K562 (cell line): ENCODE measurements around the gene NR1H2. TPM values are rescaled to one million over a fixed set of nuclear protein-coding genes. Genes with fewer than 3 reads are reported as not detected.

Source experiments
- DMBX1 ChIP-seq: fragments of 250-450 bp; sonication (Bioruptor Pico); IDR thresholded peaks from 2 replicates; pipeline ENCODE4 v1.8.0; 2022; ENCODE audit warnings: inconsistent platforms, mild to moderate bottlenecking, moderate library complexity, borderline replicate concordance
- FOSL1 ChIP-seq: fragments of 200-800 bp; sonication (Bioruptor generic); conservative IDR thresholded peaks from 2 replicates; pipeline ENCODE4 v1.6.1; 2016; ENCODE audit warnings: missing genetic modification characterization, missing compliant biosample characterization
- FOXJ2 ChIP-seq: fragments of 200-800 bp; sonication (Bioruptor generic); IDR thresholded peaks from 2 replicates; pipeline ENCODE4 v1.6.1; 2016; ENCODE audit warnings: missing genetic modification characterization, missing compliant biosample characterization
- NFIC ChIP-seq: fragments of 450-650 bp; IDR thresholded peaks from 2 replicates; pipeline ENCODE4 v1.6.1; 2017; ENCODE audit warnings: mild to moderate bottlenecking, inconsistent platforms
- PML ChIP-seq: IDR thresholded peaks from 2 replicates; pipeline ENCODE4 v1.6.1; 2012; ENCODE audit warnings: low read length, inconsistent platforms
- RBBP5 ChIP-seq: fragments of 200-600 bp; sonication (generic); IDR thresholded peaks from 2 replicates; pipeline ENCODE4 v1.6.1; 2012; ENCODE audit warnings: borderline replicate concordance, mild to moderate bottlenecking, low read length, control low read depth, inconsistent platforms; ENCODE audit not compliant: insufficient read depth, poor library complexity, severe bottlenecking
- RFX1 ChIP-seq: fragments of 450-650 bp; IDR thresholded peaks from 2 replicates; pipeline ENCODE4 v1.6.1; 2016; ENCODE audit warnings: mild to moderate bottlenecking, moderate library complexity
- SMARCE1 ChIP-seq: fragments of 450-650 bp; IDR thresholded peaks from 2 replicates; pipeline ENCODE4 v1.7.1; 2016; ENCODE audit warnings: mild to moderate bottlenecking
- SRSF3 ChIP-seq: fragments of 200-400 bp; formaldehyde crosslinking; IDR thresholded peaks from 2 replicates; pipeline ENCODE4 v1.6.1; 2016; ENCODE audit warnings: mild to moderate bottlenecking, low read length, moderate library complexity; ENCODE audit not compliant: insufficient read depth
- ZNF165 ChIP-seq: fragments of 250-450 bp; sonication (Bioruptor Pico); IDR thresholded peaks from 2 replicates; pipeline ENCODE4 v1.4.0; 2020; ENCODE audit warnings: borderline replicate concordance
- ZNF217 ChIP-seq: sonication (generic); formaldehyde crosslinking; IDR thresholded peaks from 2 replicates; pipeline ENCODE4 v1.8.0; 2022; ENCODE audit warnings: mild to moderate bottlenecking, missing genetic modification reagents
- polyA plus RNA-seq, 8 experiments: library from polyadenylated mRNA; depleted of rRNA in 4 of 8; stranded (reverse) in 5 of 8; unstranded in 3 of 8; fragments of >200 nt; fragmentation: Nextera tagmentation in 2 of 8; fragmentation: Illumina TruSeq in 1 of 8; extraction: Ambion mirVana in 2 of 8; extraction: Trizol in 1 of 8; gene quantifications; 2 replicates each; pipeline versions ENCODE4 v1.2.1 to v1.2.3, GENCODE V29; 2011 to 2014; ENCODE audit warnings: inconsistent platforms in 1 of 8, missing spikeins in 1 of 8
- total RNA-seq, 7 experiments: library from RNA; depleted of rRNA in 6 of 7; stranded (reverse); fragments of >200 nt in 6 of 7; fragmentation: Illumina TruSeq in 2 of 7; extraction: Trizol in 2 of 7; gene quantifications; 2 replicates each; pipeline versions ENCODE4 v1.2.1 to v1.2.3, GENCODE V29; 2011 to 2021; ENCODE audit warnings: low replicate concordance in 1 of 7
- TF ChIP-seq, protein P1 (sequence below), 2 experiments: fragments of 450-650 bp; IDR thresholded peaks; 2 replicates each; pipeline ENCODE4 v1.6.1; 2016; ENCODE audit warnings: mild to moderate bottlenecking in 2 of 2, borderline replicate concordance in 1 of 2, low read depth in 1 of 2, moderate library complexity in 1 of 2
- TF ChIP-seq, protein P2 (sequence below): fragments of 150-350 bp; IDR thresholded peaks from 2 replicates; pipeline ENCODE4 v1.6.1; 2014; ENCODE audit warnings: low read depth, mild to moderate bottlenecking, low read length, borderline replicate concordance
- TF ChIP-seq, protein P3 (sequence below): sonication (generic); formaldehyde crosslinking; IDR thresholded peaks from 2 replicates; pipeline ENCODE4 v1.8.0; 2022; ENCODE audit warnings: mild to moderate bottlenecking, missing genetic modification reagents

The NR1H2 gene
- total and polyA plus RNA-seq, 9 of the 15 experiments (the other 6 are each of a cell fraction or from before 2014, with no cell fraction given): 0.11 to 73.8 (median 24.0) TPM

DNA sequence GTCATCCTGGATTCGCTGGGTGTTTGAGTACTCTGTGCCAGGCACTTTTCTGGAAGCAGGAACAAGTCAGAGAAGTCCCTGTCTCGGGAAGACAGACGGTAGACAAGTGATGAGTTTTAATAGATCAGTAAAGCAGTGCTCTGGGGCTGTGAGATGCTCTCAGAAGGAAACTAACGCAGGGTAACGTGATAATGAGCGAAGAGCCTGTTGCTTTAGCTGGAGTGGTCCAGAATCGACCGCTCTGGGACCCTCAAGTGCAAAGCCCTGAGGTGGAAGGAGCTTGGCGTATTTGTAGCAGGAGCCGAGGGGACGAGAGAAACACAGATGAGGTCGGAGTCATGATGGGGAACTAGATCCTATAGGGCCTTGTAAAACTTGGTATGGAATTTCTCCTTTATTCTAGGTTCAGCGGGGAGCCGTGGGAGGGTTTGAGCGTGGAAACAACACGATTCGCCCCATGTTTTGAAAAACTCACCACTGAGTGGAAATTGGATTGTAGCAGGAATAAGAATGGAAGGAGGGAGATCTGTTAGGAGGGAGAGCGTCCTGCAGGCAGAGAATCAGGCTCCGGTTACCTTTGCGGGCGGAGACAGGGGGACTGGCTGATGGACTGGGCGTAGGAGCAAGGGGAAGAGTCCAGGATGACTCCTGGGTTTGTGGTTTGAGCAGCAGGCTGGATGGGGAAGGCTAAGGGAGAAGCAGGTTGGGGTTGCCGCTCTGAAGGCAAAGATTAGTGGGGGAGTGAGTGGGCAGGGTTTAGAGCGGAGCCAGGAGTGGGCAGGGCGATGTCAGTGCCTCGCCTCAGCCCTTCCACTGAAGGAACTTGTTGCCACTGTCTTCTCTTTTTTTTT is 8.7 kb downstream of the NR1H2 start (continued):
- TF ChIP-seq, protein P1, sequence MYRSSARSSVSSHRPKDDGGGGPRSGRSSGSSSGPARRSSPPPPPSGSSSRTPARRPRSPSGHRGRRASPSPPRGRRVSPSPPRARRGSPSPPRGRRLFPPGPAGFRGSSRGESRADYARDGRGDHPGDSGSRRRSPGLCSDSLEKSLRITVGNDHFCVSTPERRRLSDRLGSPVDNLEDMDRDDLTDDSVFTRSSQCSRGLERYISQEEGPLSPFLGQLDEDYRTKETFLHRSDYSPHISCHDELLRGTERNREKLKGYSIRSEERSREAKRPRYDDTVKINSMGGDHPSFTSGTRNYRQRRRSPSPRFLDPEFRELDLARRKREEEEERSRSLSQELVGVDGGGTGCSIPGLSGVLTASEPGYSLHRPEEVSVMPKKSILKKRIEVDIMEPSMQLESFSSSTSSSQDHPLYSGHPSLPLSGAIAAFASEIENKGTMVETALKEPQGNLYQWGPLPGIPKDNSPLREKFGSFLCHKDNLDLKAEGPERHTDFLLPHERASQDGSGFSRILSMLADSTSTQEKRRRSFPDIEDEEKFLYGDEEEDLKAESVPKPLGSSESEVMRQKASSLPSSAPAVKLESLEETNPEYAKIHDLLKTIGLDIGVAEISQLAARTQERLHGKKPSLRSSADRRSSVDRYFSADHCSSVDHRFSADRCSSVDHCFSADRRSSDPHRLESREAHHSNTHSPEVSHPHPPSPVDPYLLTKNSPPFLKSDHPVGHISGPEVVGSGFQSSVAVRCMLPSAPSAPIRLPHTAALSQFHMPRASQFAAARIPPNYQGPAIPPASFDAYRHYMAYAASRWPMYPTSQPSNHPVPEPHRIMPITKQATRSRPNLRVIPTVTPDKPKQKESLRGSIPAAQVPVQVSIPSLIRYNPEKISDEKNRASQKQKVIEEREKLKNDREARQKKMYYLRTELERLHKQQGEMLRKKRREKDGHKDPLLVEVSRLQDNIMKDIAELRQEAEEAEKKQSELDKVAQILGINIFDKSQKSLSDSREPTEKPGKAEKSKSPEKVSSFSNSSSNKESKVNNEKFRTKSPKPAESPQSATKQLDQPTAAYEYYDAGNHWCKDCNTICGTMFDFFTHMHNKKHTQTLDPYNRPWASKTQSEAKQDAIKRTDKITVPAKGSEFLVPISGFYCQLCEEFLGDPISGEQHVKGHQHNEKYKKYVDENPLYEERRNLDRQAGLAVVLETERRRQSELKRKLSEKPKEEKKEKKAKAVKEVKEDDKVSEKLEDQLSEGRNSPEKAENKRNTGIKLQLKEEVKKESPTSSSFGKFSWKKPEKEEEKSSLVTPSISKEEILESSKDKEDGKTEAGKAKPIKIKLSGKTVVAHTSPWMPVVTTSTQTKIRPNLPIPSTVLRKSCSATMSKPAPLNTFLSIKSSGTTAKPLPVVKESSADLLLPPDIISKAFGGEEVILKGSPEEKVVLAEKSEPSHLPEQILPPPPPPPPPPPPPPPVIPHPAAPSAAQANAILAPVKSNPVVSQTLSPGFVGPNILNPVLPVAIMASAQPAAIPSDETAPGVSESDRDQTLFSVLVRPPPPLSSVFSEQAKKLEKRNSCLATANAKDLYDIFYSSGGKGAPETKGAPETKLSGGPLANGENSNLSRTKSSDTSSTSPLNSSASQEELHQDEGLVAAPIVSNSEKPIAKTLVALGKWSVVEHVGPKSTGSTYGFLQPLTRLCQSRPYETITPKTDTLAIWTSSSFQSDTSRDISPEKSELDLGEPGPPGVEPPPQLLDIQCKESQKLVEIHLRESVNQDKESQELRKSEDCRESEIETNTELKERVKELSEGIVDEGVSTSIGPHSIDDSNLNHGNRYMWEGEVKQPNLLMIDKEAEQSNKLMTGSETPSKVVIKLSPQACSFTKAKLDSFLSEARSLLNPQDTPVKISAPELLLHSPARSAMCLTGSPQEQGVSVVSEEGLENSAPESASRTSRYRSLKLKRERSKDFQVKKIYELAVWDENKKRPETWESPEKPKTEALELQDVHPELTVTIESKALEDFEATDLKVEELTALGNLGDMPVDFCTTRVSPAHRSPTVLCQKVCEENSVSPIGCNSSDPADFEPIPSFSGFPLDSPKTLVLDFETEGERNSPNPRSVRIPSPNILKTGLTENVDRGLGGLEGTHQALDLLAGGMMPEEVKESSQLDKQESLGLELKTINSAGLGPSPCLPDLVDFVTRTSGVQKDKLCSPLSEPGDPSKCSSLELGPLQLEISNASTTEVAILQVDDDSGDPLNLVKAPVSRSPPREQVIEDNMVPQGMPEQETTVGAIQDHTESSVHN (IDR thresholded peaks at IDR 0.05; ENCODE audit: borderline replicate concordance in 1 of 2, low read depth in 1 of 2): no peak
- TF ChIP-seq FOXJ2 (tag) (peak; percentile 20; the same call in 1 of the 2 replicates), SRSF3 (no peak), ZNF217 (no peak), RFX1 (no peak), FOSL1 (tag) (no peak), NFIC (peak; percentile 2; the same call in 1 of the 2 replicates), RBBP5 (no peak), ZNF165 (CRISPR knock-in tag) (no peak), SMARCE1 (0 out of 2 replicates have a peak, but pooled peaks have one; percentile 31), DMBX1 (CRISPR knock-in tag) (no peak), PML (no peak)
- TF ChIP-seq, protein P2, sequence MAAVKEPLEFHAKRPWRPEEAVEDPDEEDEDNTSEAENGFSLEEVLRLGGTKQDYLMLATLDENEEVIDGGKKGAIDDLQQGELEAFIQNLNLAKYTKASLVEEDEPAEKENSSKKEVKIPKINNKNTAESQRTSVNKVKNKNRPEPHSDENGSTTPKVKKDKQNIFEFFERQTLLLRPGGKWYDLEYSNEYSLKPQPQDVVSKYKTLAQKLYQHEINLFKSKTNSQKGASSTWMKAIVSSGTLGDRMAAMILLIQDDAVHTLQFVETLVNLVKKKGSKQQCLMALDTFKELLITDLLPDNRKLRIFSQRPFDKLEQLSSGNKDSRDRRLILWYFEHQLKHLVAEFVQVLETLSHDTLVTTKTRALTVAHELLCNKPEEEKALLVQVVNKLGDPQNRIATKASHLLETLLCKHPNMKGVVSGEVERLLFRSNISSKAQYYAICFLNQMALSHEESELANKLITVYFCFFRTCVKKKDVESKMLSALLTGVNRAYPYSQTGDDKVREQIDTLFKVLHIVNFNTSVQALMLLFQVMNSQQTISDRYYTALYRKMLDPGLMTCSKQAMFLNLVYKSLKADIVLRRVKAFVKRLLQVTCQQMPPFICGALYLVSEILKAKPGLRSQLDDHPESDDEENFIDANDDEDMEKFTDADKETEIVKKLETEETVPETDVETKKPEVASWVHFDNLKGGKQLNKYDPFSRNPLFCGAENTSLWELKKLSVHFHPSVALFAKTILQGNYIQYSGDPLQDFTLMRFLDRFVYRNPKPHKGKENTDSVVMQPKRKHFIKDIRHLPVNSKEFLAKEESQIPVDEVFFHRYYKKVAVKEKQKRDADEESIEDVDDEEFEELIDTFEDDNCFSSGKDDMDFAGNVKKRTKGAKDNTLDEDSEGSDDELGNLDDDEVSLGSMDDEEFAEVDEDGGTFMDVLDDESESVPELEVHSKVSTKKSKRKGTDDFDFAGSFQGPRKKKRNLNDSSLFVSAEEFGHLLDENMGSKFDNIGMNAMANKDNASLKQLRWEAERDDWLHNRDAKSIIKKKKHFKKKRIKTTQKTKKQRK: no peak
- TF ChIP-seq, protein P3, sequence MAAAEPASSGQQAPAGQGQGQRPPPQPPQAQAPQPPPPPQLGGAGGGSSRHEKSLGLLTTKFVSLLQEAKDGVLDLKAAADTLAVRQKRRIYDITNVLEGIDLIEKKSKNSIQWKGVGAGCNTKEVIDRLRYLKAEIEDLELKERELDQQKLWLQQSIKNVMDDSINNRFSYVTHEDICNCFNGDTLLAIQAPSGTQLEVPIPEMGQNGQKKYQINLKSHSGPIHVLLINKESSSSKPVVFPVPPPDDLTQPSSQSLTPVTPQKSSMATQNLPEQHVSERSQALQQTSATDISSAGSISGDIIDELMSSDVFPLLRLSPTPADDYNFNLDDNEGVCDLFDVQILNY (CRISPR knock-in tag): no peak
